HepG2 (cell line): ENCODE data around the gene SLC22A5. TPM values are rescaled to one million over a fixed set of nuclear protein-coding genes. Genes with fewer than 3 reads are reported as not detected.

ENCODE experiments used
- ARID2 ChIP-seq: sonication (generic); formaldehyde crosslinking; IDR thresholded peaks from 2 replicates; pipeline ENCODE4 v1.8.1; 2022; ENCODE audit warnings: mild to moderate bottlenecking, missing genetic modification reagents, borderline replicate concordance
- RAD51 ChIP-seq: fragments of 450-650 bp; IDR thresholded peaks from 2 replicates; pipeline ENCODE4 v1.6.1; 2016; ENCODE audit warnings: borderline replicate concordance
- RFX5 ChIP-seq: IDR thresholded peaks from 2 replicates; pipeline ENCODE4 v1.6.1; 2011; ENCODE audit warnings: low read depth, low read length, improper control_type of control experiment
- ZNF614 ChIP-seq: IDR thresholded peaks from 2 replicates; pipeline ENCODE4 v1.6.1; 2018; ENCODE audit warnings: missing biosample characterization, missing genetic modification reagents, inconsistent platforms, borderline replicate concordance
- ZNF616 ChIP-seq: sonication (generic); formaldehyde crosslinking; IDR thresholded peaks from 2 replicates; pipeline ENCODE4 v1.5.0; 2020; ENCODE audit warnings: low read depth, mild to moderate bottlenecking, missing genetic modification reagents
- ZNF776 ChIP-seq: sonication (generic); formaldehyde crosslinking; IDR thresholded peaks from 2 replicates; pipeline ENCODE4 v1.4.0; 2020; ENCODE audit warnings: mild to moderate bottlenecking, missing genetic modification reagents
- polyA plus RNA-seq, 8 experiments: library from polyadenylated mRNA; depleted of rRNA in 3 of 8; stranded (reverse) in 7 of 8; unstranded in 1 of 8; fragments of >200 nt; fragmentation: Illumina TruSeq in 4 of 8; extraction: Trizol in 4 of 8; gene quantifications; 2 replicates each; pipeline versions ENCODE4 v1.2.1 to v1.2.3, GENCODE V29; 2011 to 2016; ENCODE audit warnings: low read depth in 4 of 8, missing spikeins in 1 of 8, mixed read lengths in 1 of 8; ENCODE audit not compliant: insufficient read depth in 1 of 8
- total RNA-seq, 5 experiments: library from RNA; depleted of rRNA; stranded (reverse); fragments of >200 nt; fragmentation: Illumina TruSeq; extraction: Trizol; gene quantifications; 2 replicates each; pipeline ENCODE4 v1.2.3, GENCODE V29; 2016; ENCODE audit warnings: low read depth in 1 of 5
- TF ChIP-seq, protein P1 (sequence below): sonication (generic); formaldehyde crosslinking; IDR thresholded peaks from 2 replicates; pipeline ENCODE4 v1.4.0; 2020; ENCODE audit warnings: mild to moderate bottlenecking, missing genetic modification reagents
- TF ChIP-seq, protein P2 (sequence below): IDR thresholded peaks from 2 replicates; pipeline ENCODE4 v1.6.1; 2016; ENCODE audit warnings: mild to moderate bottlenecking

SLC22A5 gene
- total and polyA plus RNA-seq, 2 of the 13 experiments (the other 11 are each of a cell fraction or from before 2014, with no cell fraction given) = 7.1 to 15.1 TPM

DNA sequence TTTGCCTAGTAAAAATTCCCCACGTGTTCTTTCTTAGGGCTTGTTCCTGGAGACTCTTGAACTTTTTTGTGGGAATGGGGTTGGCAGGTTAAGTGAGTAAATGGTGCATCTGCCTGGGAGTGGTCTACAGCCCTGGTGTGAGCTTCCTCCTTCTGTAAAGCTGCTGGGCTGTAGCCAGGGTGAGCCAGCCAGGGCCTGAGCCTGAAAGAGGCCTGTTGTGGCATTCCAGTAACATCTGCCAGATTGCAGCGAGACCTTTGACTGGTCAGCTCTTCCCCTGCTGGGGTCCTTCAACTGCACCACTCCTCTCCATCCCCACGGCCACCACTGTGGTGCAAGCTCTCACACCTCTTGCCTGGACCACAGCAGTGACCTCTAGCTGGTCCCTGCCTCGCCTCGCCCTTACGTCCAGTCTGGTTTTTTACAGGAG lies 47.5 kb downstream of the SLC22A5 start (continued):
- TF ChIP-seq, protein P1, sequence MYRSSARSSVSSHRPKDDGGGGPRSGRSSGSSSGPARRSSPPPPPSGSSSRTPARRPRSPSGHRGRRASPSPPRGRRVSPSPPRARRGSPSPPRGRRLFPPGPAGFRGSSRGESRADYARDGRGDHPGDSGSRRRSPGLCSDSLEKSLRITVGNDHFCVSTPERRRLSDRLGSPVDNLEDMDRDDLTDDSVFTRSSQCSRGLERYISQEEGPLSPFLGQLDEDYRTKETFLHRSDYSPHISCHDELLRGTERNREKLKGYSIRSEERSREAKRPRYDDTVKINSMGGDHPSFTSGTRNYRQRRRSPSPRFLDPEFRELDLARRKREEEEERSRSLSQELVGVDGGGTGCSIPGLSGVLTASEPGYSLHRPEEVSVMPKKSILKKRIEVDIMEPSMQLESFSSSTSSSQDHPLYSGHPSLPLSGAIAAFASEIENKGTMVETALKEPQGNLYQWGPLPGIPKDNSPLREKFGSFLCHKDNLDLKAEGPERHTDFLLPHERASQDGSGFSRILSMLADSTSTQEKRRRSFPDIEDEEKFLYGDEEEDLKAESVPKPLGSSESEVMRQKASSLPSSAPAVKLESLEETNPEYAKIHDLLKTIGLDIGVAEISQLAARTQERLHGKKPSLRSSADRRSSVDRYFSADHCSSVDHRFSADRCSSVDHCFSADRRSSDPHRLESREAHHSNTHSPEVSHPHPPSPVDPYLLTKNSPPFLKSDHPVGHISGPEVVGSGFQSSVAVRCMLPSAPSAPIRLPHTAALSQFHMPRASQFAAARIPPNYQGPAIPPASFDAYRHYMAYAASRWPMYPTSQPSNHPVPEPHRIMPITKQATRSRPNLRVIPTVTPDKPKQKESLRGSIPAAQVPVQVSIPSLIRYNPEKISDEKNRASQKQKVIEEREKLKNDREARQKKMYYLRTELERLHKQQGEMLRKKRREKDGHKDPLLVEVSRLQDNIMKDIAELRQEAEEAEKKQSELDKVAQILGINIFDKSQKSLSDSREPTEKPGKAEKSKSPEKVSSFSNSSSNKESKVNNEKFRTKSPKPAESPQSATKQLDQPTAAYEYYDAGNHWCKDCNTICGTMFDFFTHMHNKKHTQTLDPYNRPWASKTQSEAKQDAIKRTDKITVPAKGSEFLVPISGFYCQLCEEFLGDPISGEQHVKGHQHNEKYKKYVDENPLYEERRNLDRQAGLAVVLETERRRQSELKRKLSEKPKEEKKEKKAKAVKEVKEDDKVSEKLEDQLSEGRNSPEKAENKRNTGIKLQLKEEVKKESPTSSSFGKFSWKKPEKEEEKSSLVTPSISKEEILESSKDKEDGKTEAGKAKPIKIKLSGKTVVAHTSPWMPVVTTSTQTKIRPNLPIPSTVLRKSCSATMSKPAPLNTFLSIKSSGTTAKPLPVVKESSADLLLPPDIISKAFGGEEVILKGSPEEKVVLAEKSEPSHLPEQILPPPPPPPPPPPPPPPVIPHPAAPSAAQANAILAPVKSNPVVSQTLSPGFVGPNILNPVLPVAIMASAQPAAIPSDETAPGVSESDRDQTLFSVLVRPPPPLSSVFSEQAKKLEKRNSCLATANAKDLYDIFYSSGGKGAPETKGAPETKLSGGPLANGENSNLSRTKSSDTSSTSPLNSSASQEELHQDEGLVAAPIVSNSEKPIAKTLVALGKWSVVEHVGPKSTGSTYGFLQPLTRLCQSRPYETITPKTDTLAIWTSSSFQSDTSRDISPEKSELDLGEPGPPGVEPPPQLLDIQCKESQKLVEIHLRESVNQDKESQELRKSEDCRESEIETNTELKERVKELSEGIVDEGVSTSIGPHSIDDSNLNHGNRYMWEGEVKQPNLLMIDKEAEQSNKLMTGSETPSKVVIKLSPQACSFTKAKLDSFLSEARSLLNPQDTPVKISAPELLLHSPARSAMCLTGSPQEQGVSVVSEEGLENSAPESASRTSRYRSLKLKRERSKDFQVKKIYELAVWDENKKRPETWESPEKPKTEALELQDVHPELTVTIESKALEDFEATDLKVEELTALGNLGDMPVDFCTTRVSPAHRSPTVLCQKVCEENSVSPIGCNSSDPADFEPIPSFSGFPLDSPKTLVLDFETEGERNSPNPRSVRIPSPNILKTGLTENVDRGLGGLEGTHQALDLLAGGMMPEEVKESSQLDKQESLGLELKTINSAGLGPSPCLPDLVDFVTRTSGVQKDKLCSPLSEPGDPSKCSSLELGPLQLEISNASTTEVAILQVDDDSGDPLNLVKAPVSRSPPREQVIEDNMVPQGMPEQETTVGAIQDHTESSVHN (CRISPR knock-in tag) = no peak
- no peak for TF ChIP-seq ZNF616
- TF ChIP-seq RFX5 = no peak
- no peak for TF ChIP-seq ZNF614 (CRISPR knock-in tag)
- no peak for TF ChIP-seq ZNF776 (CRISPR knock-in tag)
- TF ChIP-seq ARID2 = no peak
- TF ChIP-seq, protein P2, sequence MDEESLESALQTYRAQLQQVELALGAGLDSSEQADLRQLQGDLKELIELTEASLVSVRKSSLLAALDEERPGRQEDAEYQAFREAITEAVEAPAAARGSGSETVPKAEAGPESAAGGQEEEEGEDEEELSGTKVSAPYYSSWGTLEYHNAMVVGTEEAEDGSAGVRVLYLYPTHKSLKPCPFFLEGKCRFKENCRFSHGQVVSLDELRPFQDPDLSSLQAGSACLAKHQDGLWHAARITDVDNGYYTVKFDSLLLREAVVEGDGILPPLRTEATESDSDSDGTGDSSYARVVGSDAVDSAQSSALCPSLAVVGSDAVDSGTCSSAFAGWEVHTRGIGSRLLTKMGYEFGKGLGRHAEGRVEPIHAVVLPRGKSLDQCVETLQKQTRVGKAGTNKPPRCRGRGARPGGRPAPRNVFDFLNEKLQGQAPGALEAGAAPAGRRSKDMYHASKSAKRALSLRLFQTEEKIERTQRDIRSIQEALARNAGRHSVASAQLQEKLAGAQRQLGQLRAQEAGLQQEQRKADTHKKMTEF = no peak
- no peak for TF ChIP-seq RAD51
